Esophagus squamous epithelium (tissue), 5 donors: ENCODE measurements around the gene MGAT5B. TPM values are rescaled to one million over a fixed set of nuclear protein-coding genes. Genes with fewer than 3 reads are reported as not detected.
"Not testable (repeated sequence)": the region's sequence is repeated elsewhere in the genome, so short reads cannot be mapped to it uniquely, and the experiment has no call there.

Experiments
- DNase-seq: peaks from one replicate; lab custom pipeline; 2025; lab: John Stamatoyannopoulos, UW
- H3K27ac ChIP-seq, 4 donors: fragments of 200-600 bp; sonication (generic); one replicate each; pipeline ENCODE4 v1.5.1; 2016 to 2019; ENCODE audit warnings: mild to moderate bottlenecking in 1 of 4
- H3K27me3 ChIP-seq, 4 donors: fragments of 200-600 bp; sonication (generic); 1 replicate in 3 of 4; 2 replicates in 1 of 4; pipeline versions ENCODE4 v1.5.1 to v1.6.0; 2017 to 2021; ENCODE audit warnings: antibody characterized with exemption in 1 of 4
- H3K36me3 ChIP-seq, 3 donors: fragments of 200-600 bp; sonication (generic); one replicate each; pipeline ENCODE4 v1.5.1; 2016 to 2019
- H3K4me1 ChIP-seq, 3 donors: fragments of 200-600 bp; sonication (generic); one replicate each; pipeline ENCODE4 v1.5.1; 2017 to 2019
- H3K4me3 ChIP-seq, 4 donors: fragments of 200-600 bp; sonication (generic); 1 replicate in 3 of 4; 2 replicates in 1 of 4; pipeline ENCODE4 v1.5.1; 2016 to 2019; ENCODE audit warnings: mild to moderate bottlenecking in 2 of 4, moderate library complexity in 1 of 4
- H3K9me3 ChIP-seq, 3 donors: fragments of 200-600 bp; sonication (generic); one replicate each; pipeline ENCODE4 v1.5.1; 2016 to 2019
- CTCF ChIP-seq, 6 experiments: fragments of 450-650 bp in 4 of 6; fragments of 200-600 bp in 2 of 6; sonication (generic) in 2 of 6; IDR thresholded peaks; one replicate each; pipeline ENCODE4 v1.5.1; 2016 to 2019; ENCODE audit warnings: antibody characterized with exemption in 6 of 6, mild to moderate bottlenecking in 4 of 6, moderate library complexity in 4 of 6
- POLR2A ChIP-seq, 4 donors: fragments of 450-650 bp; IDR thresholded peaks; one replicate each; pipeline ENCODE4 v1.6.1; 2017; ENCODE audit warnings: antibody characterized with exemption in 4 of 4, mild to moderate bottlenecking in 4 of 4, moderate library complexity in 3 of 4
- WGBS, 2 donors: methylation state at CpG; one replicate each; pipeline ENCODE4 v1.1.5; 2018; 5-methylcytosine and 5-hydroxymethylcytosine counted together
- intact Hi-C: fragments of 100-400 bp; cut with DNase I; formaldehyde crosslinking; loops from one replicate; pipeline ENCODE4 v1.15.0; 2022
- total RNA-seq, 4 donors: library from RNA; depleted of rRNA; stranded (reverse); fragments of >200 nt; gene quantifications; one replicate each; pipeline ENCODE4 v1.1.0, GENCODE V29; 2016
- donor health status: DM: yes; HTN: yes; CAD: no.

The MGAT5B gene
- total RNA-seq, 4 donors from 2014 or later = 1.3 TPM; not detected in 3

DNA sequence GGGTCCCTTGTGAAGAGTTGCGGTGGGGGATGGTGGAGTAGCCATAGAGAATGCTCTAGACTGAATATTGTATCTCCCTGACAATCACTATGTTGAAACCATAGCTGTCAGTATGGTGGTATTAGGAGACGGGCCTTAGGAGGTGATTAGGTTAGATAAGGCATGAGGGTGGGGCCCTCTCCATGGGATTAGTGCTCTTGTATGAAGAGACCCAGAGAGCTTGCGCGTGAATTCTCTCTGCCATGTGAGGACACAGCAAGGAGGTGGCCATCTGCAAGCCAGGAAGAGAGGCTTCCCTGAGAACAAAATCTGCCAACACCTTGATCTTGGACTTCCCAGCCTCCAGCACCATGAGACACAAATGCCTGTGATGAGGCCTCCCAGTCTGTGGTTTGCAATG is 34.5 kb upstream of the MGAT5B start:
- DNase-seq = no peak
- intact Hi-C loops = no loop called here
- no peaks in the 10 kb centered on the region for H3K36me3 ChIP-seq
- H3K27ac ChIP-seq = no peak overlapping the region
- peaks cover 0 to 34% (median 0%) of the 10 kb centered on the region in 4 donors for H3K27me3 ChIP-seq
- no peaks in the 10 kb centered on the region for H3K9me3 ChIP-seq
- no peaks in the 10 kb centered on the region for H3K4me1 ChIP-seq
- no peak for TF ChIP-seq POLR2A (IDR thresholded peaks at IDR 0.05)
- no peak overlapping the region for H3K4me3 ChIP-seq
- WGBS, 2 donors = 86 to 92% methylated on average over 4 of the region's 4 CpGs

DNA sequence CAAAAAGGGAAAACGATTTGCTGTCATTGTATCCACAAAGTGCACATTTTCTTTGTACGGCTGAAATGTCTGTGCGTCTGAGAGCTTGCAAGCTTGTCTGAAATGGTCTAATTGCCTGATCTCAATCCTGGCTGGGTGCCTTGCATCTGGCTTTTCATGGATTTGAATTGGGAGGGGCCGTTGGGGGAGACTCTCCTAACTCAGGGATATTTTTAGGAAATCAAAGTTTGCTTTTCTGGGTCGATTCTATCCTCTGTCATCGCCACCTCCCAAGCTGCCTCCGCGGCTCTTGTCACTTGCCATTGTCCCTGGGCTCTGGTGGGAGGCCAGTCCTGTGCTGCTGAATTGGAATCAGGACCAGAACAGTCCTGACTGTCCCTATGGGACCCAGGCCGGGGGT is 33.3 kb upstream of the MGAT5B start:
- DNase-seq = no peak
- TF ChIP-seq CTCF (IDR thresholded peaks at IDR 0.05) (no peak), POLR2A (IDR thresholded peaks at IDR 0.05) (no peak)
- Histone ChIP-seq H3K36me3 (no peaks in the 10 kb centered on the region), H3K9me3 (no peaks in the 10 kb centered on the region), H3K27ac (no peak overlapping the region), H3K4me3 (no peak overlapping the region), H3K27me3 (peaks cover 0 to 32% (median 0%) of the 10 kb centered on the region in 4 donors), H3K4me1 (peaks cover 0 to 7% (median 0%) of the 10 kb centered on the region in 3 donors)
- 44 to 48% methylated on average over 6 to 9 of the region's 9 CpGs for WGBS, 2 donors
- intact Hi-C loops = no loop called here

- peaks cover 0 to 61% (median 5%) of the 10 kb centered on the region in 4 donors for H3K27me3 ChIP-seq
- H3K9me3 ChIP-seq = no peaks in the 10 kb centered on the region
- no peak overlapping the region for H3K4me3 ChIP-seq
- H3K27ac ChIP-seq = no peak overlapping the region
- no peaks in the 10 kb centered on the region for H3K36me3 ChIP-seq
- H3K4me1 ChIP-seq = peaks cover 0 to 16% (median 0%) of the 10 kb centered on the region in 3 donors
- intact Hi-C loops = no loop called here
- TF ChIP-seq POLR2A (IDR thresholded peaks at IDR 0.05) = no peak
- no peak for TF ChIP-seq CTCF (IDR thresholded peaks at IDR 0.05)
- DNase-seq = no peak
- WGBS, 2 donors = 23 to 24% methylated on average over 3 of the region's 3 CpGs
These were observed 27.8 kb upstream of the MGAT5B start for GRCh38 chr17:76840443-76840767.

DNA sequence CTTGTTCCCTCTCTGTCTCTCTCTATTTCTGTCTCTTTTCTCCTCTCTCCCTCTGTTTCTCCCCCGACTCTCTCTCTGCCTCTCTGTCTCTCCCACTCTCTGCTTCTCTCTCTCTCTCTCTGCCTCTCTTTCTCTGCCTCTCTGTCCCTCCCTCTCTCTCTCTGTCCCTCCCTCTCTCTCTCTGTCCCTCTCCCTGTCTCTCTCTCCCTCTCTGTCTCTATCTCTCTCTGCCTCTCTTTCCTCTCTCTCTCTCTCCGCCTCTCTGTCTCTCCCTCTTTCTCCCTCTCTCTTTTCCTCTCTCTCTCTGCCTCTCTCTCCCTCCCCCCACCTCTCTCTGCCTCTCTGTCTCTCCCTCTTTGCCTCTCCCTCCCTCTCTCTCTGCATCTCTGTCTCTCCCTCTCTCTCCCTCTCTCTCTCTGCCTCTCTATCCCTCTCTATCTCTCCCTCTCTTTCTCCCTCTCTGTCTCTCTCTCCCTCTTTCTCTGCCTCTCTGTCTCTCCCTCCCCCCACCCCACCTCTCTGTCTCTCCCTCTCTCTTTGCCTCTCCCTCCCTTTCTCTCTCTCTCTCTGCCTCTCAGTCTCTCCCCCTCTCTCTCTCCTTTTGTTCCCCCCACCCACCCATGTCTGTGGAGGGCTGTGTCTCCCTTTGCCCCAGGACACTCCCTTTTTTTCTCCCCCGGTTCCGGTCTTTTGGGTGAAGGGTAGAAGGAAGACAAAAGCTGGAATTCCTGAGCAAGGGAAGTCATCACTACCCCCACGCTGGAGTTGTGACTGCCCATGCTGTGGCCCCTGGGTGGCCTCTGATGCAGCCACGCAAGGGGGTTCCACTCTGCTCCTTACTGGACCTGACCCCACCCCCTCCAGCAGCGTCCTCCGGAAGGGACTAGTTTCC is 27.1 kb upstream of the MGAT5B start:
- WGBS, 2 donors = 16 to 39% methylated on average over 2 to 5 of the region's 8 CpGs
- H3K27me3 ChIP-seq = peaks cover 0 to 64% (median 5%) of the 10 kb centered on the region in 4 donors

GRCh38 chr17:76841776-76842405 is 26.3 kb upstream of the MGAT5B start:
- H3K27me3 ChIP-seq = peaks cover 0 to 71% (median 5%) of the 10 kb centered on the region in 4 donors
- peaks cover 0 to 16% (median 0%) of the 10 kb centered on the region in 3 donors for H3K4me1 ChIP-seq
- TF ChIP-seq POLR2A (IDR thresholded peaks at IDR 0.05) (no peak), CTCF (IDR thresholded peaks at IDR 0.05) (no peak)
- no peak for DNase-seq
- no peak overlapping the region for H3K4me3 ChIP-seq
- H3K27ac ChIP-seq = no peak overlapping the region
- H3K9me3 ChIP-seq = no peaks in the 10 kb centered on the region
- intact Hi-C loops = no loop called here
- no peaks in the 10 kb centered on the region for H3K36me3 ChIP-seq
- WGBS, 2 donors = 3 to 8% methylated on average over 4 of the region's 10 CpGs

More for the DNA sequence above, 27.1 kb upstream of the MGAT5B start:
- H3K9me3 ChIP-seq = no peaks in the 10 kb centered on the region
- peaks cover 0 to 16% (median 0%) of the 10 kb centered on the region in 3 donors for H3K4me1 ChIP-seq
- TF ChIP-seq POLR2A (IDR thresholded peaks at IDR 0.05) (no peak), CTCF (IDR thresholded peaks at IDR 0.05) (no peak)
- DNase-seq = no peak
- H3K4me3 ChIP-seq = no peak overlapping the region
- no peaks in the 10 kb centered on the region for H3K36me3 ChIP-seq
- intact Hi-C loops = no loop called here
- no peak overlapping the region for H3K27ac ChIP-seq

- H3K27ac ChIP-seq, DNase-seq, intact Hi-C loops, H3K9me3 ChIP-seq, H3K4me3 ChIP-seq, H3K36me3 ChIP-seq: not testable (repeated sequence)
- Histone ChIP-seq H3K4me1 (peaks cover 0 to 16% (median 0%) of the 10 kb centered on the region in 3 donors), H3K27me3 (peaks cover 0 to 83% (median 5%) of the 10 kb centered on the region in 4 donors)
- WGBS, 2 donors = 76 to 94% methylated on average over 5 to 6 of the region's 6 CpGs
These were observed 25.1 kb upstream of the MGAT5B start for GRCh38 chr17:76843068-76843467.
